Measurements from ENCODE around the gene OXGR1. TPM values are rescaled to one million over a fixed set of nuclear protein-coding genes. Genes with fewer than 3 reads are reported as not detected.

The OXGR1 gene
- total RNA-seq, 2 donors from 2014 or later = not detected

DNA sequence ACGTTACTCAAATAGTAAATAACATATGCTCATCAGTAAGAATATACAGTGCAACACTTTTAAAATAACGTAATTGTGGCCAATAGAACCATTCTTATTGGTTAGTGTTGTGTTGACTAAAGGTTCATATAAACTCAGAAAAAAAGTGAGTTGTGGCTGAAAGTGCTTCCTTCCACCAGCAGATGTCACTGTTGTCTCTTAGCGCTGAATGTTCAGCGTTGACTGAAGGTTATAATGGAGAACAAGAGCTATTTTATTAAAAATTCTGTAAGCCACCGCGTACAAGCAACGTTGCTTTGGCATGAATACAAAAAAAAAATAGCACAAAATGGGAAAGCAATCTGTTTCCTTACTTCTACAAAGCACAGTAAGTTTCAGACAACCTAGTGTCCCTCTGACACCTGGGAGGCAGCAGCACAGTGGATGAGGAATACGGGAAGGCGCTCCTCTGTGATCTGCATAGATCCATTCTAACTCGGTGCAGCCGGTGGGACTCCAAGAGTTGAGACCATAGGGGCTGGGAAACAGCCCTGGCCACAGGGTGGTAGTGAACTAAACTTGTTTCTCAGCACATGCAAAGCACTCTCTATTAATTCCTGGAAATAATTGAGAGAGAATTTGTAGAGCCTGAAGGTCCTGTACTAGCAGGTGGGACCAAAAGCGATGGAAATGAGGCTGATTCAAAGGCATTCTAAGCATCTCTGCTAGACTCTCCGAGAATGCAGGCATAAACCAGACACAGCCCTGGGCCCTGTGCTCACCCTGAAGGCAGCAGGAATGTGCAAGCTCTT is 23.9 kb upstream of the OXGR1 start:
- peaks cover 10% of the 10 kb centered on the region for H3K36me3 Mint-ChIP-seq (ENCODE audit: low read depth)
- peaks cover 8% of the 10 kb centered on the region for H3K4me1 Mint-ChIP-seq
- H3K9me3 ChIP-seq (ENCODE audit: control insufficient read depth, low read length, poor library complexity, severe bottlenecking) = peaks cover 5% of the 10 kb centered on the region
- ATAC-seq (peak; percentile 74), DNase-seq (peak in 1 of 3 donors; percentile 16)
- H3K4me3 Mint-ChIP-seq = no peak overlapping the region
- H3K27ac Mint-ChIP-seq = no peak overlapping the region
- peaks cover 72% of the 10 kb centered on the region for H3K27me3 Mint-ChIP-seq

GRCh38 chr13:97017322-97017721 is 23.0 kb upstream of the OXGR1 start:
- no peak for DNase-seq

DNA sequence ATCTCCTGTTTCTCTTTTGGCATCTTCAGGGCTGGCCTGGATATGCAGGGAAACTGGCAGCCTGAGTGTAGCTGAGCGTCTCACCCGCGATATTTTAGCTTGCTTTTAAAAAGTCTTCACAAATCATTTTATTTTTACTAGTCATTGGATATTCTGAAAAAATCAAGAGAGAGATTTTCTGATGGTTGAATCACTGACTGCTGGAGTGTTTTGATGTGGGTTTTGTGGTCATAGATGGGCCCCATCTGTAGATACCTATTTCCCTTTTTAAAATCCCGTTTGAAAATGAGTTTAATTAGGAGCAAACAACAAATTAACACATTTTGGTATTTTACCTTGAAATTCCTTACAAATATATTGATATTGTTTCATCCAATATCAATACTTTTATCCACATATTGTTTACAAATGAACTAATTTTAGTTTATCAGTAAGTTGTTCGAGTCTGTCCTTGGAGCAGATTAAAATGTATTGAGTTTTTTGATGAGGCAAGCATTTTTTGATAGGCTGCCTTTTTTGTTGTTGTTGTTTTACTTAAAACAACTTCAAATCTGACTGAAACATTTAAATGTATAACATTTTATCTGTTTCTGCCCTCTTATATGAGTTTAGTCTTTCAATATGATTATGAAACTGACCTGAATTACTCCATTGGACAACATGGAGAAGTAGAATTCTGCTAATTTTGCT is 21.5 kb upstream of the OXGR1 start:
- H3K9me3 ChIP-seq (ENCODE audit: control insufficient read depth, low read length, poor library complexity, severe bottlenecking) = peaks cover 5% of the 10 kb centered on the region
- peaks cover 66% of the 10 kb centered on the region for H3K27me3 Mint-ChIP-seq
- peak overlapping the region; percentile 1 for H3K27ac Mint-ChIP-seq
- DNase-seq (no peak), ATAC-seq (peak; percentile 78)
- peaks cover 5% of the 10 kb centered on the region for H3K4me1 Mint-ChIP-seq
- peaks cover 7% of the 10 kb centered on the region for H3K36me3 Mint-ChIP-seq (ENCODE audit: low read depth)
- no peak overlapping the region for H3K4me3 Mint-ChIP-seq

More at GRCh38 chr13:97017322-97017721, 23.0 kb upstream of the OXGR1 start:
- H3K4me3 Mint-ChIP-seq = no peak overlapping the region
- no peak overlapping the region for H3K27ac Mint-ChIP-seq
- peaks cover 68% of the 10 kb centered on the region for H3K27me3 Mint-ChIP-seq
- no peak for ATAC-seq
- H3K9me3 ChIP-seq (ENCODE audit: control insufficient read depth, low read length, poor library complexity, severe bottlenecking) = peaks cover 5% of the 10 kb centered on the region
- peaks cover 8% of the 10 kb centered on the region for H3K4me1 Mint-ChIP-seq
- H3K36me3 Mint-ChIP-seq (ENCODE audit: low read depth) = peaks cover 10% of the 10 kb centered on the region

GRCh38 chr13:97012251-97013048 is 18.2 kb upstream of the OXGR1 start:
- Mint-ChIP-seq H3K36me3 (ENCODE audit: low read depth) (peaks cover 2% of the 10 kb centered on the region), H3K27me3 (peaks cover 55% of the 10 kb centered on the region), H3K27ac (no peak overlapping the region), H3K4me1 (peaks cover 3% of the 10 kb centered on the region), H3K4me3 (no peak overlapping the region)
- H3K9me3 ChIP-seq (ENCODE audit: control insufficient read depth, low read length, poor library complexity, severe bottlenecking) = no peaks in the 10 kb centered on the region
- DNase-seq (no peak), ATAC-seq (no peak)

DNA sequence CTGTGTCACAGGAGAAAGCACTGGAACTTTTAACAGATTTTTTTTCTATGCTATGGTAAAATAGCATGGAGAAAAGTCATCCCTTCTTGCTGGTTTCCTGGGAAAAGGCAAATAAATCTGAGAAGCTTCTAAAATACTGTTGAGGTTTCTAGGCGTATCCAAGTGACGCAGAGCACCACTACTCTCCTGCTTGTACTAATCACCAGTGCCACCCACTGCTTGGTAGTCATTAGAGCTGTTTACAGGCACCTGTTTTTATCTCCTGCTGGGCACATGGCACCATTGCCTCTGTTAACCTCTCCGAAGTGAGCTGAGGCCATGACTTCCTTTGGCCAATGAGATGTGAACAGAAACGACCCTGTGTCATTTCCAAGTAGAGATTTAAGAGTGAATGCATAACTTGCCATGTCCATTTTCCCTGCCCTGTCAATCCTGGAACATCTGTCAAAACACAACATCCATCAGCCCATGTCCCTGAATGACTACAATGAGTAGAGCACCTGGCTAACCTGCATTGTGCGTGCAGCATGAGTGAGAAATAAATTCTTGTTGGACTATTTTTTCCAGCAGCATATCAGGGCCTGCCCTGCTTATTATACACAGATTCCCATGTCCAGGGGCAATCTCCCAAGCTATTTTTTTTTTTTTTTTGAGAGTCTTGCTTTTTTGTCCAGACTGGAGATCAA is 17.3 kb upstream of the OXGR1 start:
- H3K9me3 ChIP-seq (ENCODE audit: control insufficient read depth, low read length, poor library complexity, severe bottlenecking) = no peaks in the 10 kb centered on the region
- DNase-seq (no peak), ATAC-seq (no peak)
- Mint-ChIP-seq H3K4me1 (peaks cover 3% of the 10 kb centered on the region), H3K27me3 (peaks cover 56% of the 10 kb centered on the region), H3K4me3 (no peak overlapping the region), H3K27ac (no peak overlapping the region), H3K36me3 (ENCODE audit: low read depth) (peaks cover 2% of the 10 kb centered on the region)

DNA sequence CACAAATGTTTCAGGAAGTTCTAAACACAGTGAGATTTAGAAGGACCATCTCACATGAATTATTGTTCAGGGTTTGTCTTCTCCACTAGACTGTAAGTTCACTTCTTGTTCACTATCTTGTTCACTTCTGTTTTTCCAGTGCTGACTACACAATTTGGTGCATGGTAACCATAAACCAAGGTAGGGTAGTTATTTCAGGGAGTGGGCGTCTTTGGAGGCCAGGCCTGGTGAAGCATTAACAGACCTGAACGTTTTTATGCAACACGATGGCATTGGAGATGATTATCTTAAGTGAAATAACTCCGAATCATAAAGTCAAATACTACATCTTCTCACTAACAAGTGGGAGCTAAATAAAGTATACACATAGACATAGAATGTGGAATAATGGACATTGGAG is 14.4 kb upstream of the OXGR1 start:
- Mint-ChIP-seq H3K4me1 (no peaks in the 10 kb centered on the region), H3K4me3 (no peak overlapping the region), H3K36me3 (ENCODE audit: low read depth) (no peaks in the 10 kb centered on the region), H3K27me3 (peaks cover 52% of the 10 kb centered on the region), H3K27ac (no peak overlapping the region)
- ATAC-seq = no peak
- no peaks in the 10 kb centered on the region for H3K9me3 ChIP-seq (ENCODE audit: control insufficient read depth, low read length, poor library complexity, severe bottlenecking)
- DNase-seq = no peak

DNA sequence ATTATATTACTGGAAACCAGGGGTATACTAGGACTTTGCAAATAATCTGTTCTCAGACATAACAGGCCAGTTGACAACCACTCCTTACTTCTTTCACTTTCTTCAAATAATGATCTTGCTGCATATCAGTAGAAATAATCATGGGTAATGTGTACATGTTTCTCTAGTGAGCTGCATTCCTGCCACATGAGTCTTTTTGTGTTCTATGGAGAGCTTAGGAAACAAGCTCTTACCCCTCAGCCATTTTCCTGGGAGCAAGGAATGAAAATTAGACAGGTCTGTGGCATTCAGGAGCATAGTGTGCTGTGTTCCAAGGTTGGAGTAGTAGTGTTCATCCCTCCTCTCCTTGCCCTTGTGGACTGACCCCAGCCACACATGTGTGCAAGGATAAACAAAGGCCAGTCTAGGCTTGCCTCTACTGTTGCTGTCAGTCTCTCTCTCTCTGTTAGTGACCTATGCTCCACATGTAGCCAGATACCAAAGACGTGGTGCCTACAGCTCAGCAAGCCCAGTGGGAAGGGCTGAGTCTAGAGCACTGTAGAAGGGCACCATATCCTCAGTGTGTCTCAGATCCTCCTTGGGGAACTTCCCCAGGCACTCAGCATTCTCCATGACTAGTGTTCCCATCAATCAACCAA is 11.5 kb upstream of the OXGR1 start:
- ATAC-seq = no peak
- no peak overlapping the region for H3K4me3 Mint-ChIP-seq
- DNase-seq = no peak
- H3K36me3 Mint-ChIP-seq (ENCODE audit: low read depth) = no peaks in the 10 kb centered on the region
- peaks cover 46% of the 10 kb centered on the region for H3K27me3 Mint-ChIP-seq
- no peaks in the 10 kb centered on the region for H3K9me3 ChIP-seq (ENCODE audit: control insufficient read depth, low read length, poor library complexity, severe bottlenecking)
- no peaks in the 10 kb centered on the region for H3K4me1 Mint-ChIP-seq
- no peak overlapping the region for H3K27ac Mint-ChIP-seq

GRCh38 chr13:97004886-97005285 is 10.6 kb upstream of the OXGR1 start:
- no peaks in the 10 kb centered on the region for H3K4me1 Mint-ChIP-seq
- ATAC-seq (no peak), DNase-seq (no peak)
- peaks cover 46% of the 10 kb centered on the region for H3K27me3 Mint-ChIP-seq
- H3K36me3 Mint-ChIP-seq (ENCODE audit: low read depth) = no peaks in the 10 kb centered on the region
- H3K27ac Mint-ChIP-seq = no peak overlapping the region
- no peaks in the 10 kb centered on the region for H3K9me3 ChIP-seq (ENCODE audit: control insufficient read depth, low read length, poor library complexity, severe bottlenecking)
- H3K4me3 Mint-ChIP-seq = no peak overlapping the region

GRCh38 chr13:97004096-97004876 is 10.0 kb upstream of the OXGR1 start:
- Mint-ChIP-seq H3K27me3 (peaks cover 46% of the 10 kb centered on the region), H3K4me1 (no peaks in the 10 kb centered on the region), H3K27ac (no peak overlapping the region), H3K36me3 (ENCODE audit: low read depth) (no peaks in the 10 kb centered on the region), H3K4me3 (no peak overlapping the region)
- DNase-seq (no peak), ATAC-seq (no peak)
- H3K9me3 ChIP-seq (ENCODE audit: control insufficient read depth, low read length, poor library complexity, severe bottlenecking) = no peaks in the 10 kb centered on the region

GRCh38 chr13:97003071-97003470 is 8.8 kb upstream of the OXGR1 start:
- Mint-ChIP-seq H3K4me1 (no peaks in the 10 kb centered on the region), H3K36me3 (ENCODE audit: low read depth) (no peaks in the 10 kb centered on the region), H3K27ac (no peak overlapping the region), H3K4me3 (no peak overlapping the region), H3K27me3 (peaks cover 53% of the 10 kb centered on the region)
- H3K9me3 ChIP-seq (ENCODE audit: control insufficient read depth, low read length, poor library complexity, severe bottlenecking) = no peaks in the 10 kb centered on the region
- DNase-seq (no peak), ATAC-seq (peak; percentile 40)

DNA sequence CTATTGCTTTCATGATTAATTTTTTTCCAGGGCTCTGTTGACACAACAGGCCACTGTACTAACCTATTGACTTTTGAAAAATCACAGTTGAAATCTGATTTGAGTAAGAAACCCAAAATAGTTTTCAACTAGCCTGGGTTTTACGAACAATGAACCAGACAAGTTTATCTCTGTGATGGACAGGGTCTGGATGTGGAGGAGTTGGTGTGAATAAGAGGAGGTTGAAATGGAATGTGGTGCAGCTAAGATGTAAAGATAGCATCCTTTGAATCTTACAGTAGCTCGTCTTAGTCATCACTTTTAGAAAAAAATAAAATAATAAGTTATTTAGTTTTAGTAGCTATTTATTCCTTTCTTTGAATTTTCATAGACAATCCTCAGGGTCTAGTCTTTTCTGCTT is 8.3 kb upstream of the OXGR1 start:
- no peaks in the 10 kb centered on the region for H3K9me3 ChIP-seq (ENCODE audit: control insufficient read depth, low read length, poor library complexity, severe bottlenecking)
- Mint-ChIP-seq H3K27me3 (peaks cover 58% of the 10 kb centered on the region), H3K4me1 (no peaks in the 10 kb centered on the region), H3K36me3 (ENCODE audit: low read depth) (no peaks in the 10 kb centered on the region), H3K27ac (no peak overlapping the region), H3K4me3 (no peak overlapping the region)
- ATAC-seq = no peak
- DNase-seq = no peak

DNA sequence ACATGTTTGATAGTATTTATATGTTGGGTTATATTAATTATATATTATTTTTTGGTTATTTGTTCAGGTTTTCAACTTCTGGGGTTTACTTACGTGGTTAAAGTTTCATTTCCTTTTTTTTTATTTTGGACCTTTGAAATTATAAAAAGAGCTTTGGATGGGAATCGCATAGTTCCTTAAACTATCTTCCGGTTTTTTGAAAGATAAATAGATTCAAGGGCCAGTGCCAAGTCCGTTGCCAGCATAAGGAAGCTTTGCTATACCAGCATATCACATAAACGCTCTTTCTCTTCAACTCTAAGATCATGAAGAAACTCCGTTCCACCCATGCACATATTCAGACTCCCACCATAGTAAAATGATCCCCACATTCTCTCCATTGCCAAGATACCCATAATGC is 7.4 kb upstream of the OXGR1 start:
- no peak for ATAC-seq
- H3K27me3 Mint-ChIP-seq = peaks cover 59% of the 10 kb centered on the region

More for the DNA sequence above, 7.4 kb upstream of the OXGR1 start:
- H3K27ac Mint-ChIP-seq = no peak overlapping the region
- H3K4me3 Mint-ChIP-seq = no peak overlapping the region
- DNase-seq = no peak
- no peaks in the 10 kb centered on the region for H3K9me3 ChIP-seq (ENCODE audit: control insufficient read depth, low read length, poor library complexity, severe bottlenecking)
- H3K4me1 Mint-ChIP-seq = no peaks in the 10 kb centered on the region
- H3K36me3 Mint-ChIP-seq (ENCODE audit: low read depth) = no peaks in the 10 kb centered on the region
